Measurements from ENCODE around the gene LINS1.

Gene LINS1, protein sequence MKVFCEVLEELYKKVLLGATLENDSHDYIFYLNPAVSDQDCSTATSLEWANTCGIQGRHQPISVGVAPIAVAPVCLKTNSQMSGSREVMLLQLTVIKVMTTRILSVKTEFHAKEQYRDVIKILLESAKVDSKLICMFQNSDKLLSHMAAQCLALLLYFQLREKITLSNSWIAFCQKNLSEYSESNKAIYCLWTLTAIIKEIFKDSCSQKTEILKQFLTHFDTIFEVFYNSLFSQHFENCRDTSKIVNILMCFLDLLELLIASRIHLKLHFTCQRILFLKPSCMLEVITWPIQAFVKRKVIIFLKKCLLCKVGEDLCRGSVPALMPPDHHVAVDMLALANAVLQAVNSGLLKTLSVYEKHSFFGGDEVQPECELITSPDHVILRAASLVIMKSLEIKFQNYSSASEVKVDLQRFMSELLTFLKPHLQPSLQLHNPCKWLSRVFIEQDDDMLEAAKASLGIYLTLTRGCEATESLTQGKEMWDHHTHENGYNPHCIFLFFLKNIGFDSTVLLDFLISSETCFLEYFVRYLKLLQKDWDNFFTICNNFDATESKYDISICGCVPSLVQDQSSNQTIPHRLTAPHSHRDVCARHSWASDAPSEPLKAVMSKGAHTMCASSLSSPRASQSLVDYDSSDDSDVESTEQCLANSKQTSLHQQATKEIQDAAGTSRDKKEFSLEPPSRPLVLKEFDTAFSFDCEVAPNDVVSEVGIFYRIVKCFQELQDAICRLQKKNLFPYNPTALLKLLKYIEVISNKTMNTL

DNA sequence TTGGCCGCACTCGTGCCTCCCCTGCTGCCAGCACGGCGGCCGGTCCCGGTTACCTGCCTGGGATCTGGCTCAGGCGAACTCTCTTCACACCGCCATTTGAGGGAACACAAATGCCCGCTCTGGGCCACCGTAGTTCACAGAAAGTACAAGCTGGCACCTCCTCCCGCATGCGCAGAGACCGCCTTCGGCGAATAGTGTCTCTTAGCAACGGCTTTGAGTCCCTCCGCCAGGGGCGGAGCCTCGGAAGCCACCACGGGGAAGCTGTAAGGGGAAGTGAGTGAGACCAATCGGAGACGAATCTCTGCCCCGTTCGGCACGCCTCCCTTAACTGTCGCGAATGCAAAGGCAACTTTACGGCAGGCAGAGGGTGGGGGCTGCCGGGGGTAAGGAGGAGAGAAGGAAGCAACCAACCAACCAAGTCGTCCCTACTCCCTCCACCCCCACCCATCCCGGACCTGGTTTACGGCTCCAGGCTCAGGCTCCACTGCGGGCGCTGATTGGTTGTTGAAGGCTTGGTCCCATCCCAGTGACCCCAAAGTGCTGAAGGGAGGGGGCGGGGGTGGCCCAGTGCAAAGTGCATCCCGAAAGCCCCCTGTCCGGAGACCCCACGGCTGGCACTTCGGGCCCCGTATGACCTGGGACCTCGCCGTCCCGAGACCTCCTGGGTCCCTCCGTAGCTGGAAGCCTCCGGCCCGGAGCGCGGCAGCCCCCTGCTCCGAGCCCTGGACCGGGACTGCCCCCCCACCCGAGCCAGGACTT lies at the start of gene LINS1, which contains the start of gene ASB7:
Gene LINS1 (minus strand): TSS at position 121 of the 759 bp plus-strand sequence. CDS start 21,342 bp downstream, outside the sequence.
Gene ASB7 (plus strand): TSS at position 526 of the 759 bp plus-strand sequence. CDS start 9,628 bp downstream, outside the sequence.
- peak; percentile 98 to 99 (median 99) for DNase-seq

DNA sequence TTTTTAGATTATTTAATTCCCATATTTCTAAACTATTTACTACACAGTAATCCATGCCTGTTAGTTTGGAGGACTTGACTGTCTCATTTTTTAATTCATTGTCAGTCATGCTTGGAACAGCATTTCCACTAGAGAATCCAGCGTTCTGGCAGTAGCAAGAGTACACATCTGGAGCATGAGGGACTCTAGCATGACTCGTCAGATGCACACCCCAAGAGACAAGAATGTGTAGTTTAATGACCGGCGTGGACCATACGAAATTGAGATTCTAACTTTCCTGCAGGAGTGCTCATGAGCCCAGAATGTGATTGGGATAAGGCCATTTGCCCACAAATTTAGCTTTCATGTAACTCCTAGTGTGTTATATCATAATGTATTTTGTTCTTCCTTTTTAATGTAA lies 49.3 kb upstream of the LINS1 start:
- DNase-seq, result no peak

DNA sequence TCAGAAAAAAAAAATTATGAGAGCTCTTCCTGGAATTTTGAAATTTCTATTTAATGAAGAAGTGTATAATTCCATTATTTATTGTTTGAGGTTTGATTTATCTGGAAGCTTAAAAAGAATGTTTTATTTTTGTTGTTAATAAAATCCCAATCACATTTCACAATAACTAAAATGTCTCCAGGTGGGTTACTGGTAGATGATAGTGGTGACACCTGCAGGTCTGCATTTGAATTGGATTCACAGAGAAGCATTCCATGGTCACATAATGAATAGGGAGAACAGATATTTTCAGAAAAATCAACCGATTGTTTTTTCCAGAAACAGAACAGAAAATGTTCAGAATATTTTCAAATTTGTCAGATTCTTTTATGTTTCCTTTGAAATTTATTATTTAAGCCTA lies 48.7 kb upstream of the LINS1 start:
- no peak for DNase-seq

DNA sequence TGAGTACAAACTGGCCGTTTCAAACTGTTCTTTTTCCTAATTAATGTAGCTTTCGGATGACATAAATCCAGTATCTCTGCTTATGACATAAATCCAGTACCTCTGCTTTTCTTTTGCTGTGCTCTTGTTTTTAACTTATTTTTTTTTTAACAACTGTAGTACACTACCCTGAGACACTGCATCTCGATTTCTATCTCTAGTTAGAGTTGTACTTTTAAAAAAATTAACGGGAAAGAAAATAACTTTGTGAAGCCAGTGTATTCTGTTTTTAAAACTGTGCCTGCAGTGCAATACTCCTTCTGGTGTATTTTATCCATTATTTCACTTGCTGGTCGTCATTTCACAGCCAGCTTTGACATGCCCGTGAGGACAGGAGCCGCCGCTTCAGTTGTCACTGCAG lies 47.0 kb upstream of the LINS1 start:
- DNase-seq, result no peak

DNA sequence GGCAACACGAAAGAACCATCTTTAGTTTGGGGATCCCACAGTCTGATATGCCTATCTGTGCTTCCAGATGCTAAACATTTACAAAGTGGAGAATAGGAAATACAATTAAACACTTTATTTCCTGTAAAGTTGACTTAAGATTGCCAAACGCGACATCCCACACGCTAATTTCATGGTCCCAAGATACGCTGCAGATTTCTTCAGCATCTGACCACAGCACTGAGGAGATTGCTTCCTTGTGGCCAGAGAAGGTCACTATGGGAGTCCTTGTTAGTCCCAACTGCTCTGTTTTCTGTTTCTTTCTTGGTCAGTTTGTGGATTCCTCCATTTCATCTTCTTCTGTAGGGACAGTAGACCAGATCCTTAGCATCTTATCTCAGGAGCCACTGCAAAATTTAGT lies 43.7 kb upstream of the LINS1 start:
- DNase-seq, result no peak

DNA sequence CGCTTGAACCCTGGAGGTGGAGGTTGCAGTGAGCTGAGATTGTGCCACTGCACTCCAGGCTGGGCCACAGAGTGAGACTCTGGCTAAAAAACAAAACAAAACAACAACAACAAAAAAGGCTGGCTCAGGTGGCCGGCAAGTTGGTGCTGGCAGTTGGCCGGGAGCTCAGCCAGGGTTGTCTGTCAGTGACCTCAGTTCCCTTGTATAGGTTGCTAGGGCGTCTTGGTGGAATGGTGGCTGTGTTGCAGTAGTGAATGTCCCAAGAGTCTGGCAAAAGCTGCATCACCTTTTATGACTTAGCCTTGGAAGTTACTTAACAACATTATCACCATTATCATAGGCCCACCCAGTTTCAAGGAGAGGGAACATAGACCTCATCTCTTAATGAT lies 41.0 kb upstream of the LINS1 start:
- DNase-seq, result no peak

DNA sequence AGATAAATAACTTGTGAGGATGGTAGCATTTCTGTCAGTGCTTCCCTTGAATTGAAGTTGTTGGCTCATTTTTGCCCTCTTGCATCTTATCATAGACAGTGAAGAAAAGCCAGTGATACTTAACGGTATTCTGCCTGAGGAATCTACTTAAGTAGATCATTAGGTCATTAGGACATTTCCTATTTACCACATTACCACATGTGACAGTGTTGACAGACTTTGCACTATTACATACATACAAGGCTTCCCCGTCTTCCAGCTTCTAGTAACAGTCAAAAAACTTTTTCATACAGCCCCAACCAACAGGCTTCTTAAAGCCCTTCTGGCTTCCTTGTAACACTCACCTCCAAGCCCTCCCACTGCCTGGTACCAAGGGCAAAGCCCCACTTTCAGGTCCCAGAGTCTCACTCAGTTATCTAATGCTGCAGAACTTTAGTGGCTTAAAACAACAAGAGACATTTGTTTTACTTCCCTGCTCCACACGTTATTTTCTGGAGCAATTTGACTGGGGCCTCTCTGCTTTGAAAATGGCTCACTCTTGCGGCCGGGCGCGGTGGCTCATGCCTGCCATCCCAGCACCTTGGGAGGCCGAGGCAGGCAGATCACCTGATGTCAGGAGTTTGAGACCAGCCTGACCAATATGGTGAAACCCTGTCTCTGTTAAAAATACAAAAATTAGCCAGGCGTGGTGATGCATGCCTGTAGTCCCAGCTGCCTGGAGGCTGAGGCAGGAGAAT lies 40.4 kb upstream of the LINS1 start:
- DNase-seq, result no peak

DNA sequence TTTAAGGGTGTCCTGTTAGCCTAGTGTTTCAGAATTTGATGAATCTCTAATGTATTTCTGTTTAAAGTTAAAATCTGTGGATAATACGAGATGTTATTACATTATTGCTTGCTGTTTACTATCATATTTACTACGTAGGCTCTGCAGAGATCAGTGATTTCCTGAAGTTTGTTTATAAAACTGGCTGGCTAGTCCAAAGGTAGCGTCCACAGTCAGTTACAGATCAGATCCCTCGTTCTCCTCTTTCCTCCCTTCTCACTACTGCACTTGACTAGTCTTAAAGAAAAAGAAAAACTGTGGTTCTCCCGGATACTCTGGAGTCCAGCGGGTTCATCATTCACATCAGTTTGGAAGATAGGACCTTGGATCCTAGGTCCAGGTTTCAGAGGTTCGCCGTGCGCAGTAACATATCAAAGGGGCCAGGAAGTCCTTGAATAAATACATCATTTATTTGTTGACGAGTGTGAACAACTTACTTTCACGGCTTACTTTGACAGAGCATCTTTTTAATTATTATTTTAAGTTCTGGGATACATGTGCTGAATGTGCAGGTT lies 36.3 kb upstream of the LINS1 start:
- no peak for DNase-seq

DNA sequence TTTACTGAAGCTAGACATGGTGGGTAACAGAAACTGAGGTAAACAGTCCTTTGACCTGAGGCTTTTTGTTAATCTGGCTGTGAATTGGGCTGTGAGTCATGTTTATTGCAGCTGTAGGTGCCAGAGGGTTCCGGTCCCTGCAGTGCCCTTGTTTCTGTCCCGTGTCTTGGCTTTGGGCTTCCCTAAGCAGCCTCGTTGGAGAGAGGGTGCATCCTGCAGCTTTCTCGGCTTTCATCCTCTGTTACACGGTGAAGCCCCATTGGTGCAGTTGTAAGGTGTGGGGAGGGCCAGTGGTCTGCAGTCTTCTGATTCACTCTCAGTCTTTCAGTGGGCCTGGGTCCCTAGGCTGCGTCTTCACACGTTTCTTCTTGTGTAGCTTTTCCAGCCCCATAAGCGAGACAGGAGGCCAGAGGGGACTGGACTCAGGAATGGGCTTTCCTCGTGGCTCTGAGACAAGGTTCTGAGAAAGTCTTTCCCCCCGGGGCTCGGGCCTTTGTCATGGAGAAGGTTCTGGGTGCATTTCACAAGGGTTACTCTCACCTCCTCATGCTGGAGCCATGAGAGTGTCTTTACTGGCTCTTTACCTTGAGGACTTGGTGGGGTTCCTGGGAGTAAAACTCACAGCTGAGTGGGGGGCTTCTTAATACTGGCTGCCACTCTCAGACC lies 33.6 kb upstream of the LINS1 start:
- DNase-seq, result no peak

DNA sequence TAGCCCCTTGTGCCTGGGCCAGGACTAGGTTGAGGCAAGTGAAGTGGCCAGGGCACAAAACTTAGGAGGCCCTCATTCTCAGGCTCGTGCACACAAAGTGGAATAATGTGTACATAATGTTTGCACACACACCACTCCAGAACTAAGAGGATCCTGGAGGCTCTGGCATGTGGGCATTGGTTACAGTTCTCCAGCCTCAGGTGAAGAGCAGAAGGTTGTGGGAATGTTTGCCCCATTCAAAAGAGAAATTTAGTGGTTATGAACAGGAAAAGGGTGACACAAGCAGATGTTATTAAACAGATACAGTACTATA lies 31.7 kb upstream of the LINS1 start:
- DNase-seq, result no peak

DNA sequence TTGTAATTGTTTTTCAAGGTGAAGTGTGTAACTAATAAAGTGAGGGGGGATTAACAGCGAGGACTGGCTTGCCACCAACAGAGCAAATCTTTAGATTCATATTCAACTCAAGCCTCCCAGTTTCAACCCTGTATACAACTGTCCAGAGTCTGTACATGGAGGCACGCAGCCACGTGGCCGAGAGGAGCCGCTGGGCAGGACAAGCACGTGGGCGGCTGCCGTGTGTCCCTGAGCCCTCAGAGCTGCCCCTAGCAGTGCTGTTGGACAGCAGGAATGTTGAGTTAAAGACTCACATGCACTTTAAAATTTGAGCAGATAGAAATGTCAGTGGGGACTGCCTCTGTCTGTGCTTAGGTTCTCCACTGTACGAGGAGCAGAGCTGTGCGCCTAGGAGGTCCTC lies 29.8 kb upstream of the LINS1 start:
- DNase-seq, result no peak

DNA sequence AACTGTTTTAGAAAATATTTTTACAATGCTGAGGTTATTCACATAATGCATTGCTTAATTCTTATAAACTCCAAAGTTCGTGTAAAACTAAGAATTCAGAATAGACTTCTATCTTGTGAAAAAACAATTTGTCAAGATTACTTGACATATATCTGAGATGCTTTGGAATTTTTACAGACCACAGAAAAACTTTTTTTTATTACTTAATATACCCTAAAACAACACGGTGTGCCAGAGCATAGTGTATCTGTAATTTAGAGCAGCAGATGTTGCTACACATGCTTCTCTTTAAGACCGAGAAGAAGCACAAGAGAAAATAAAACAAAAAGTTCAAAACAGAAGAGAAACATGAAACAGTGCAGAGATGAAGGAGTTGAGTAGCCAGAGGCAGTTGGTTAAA lies 26.8 kb upstream of the LINS1 start:
- DNase-seq, result no peak

DNA sequence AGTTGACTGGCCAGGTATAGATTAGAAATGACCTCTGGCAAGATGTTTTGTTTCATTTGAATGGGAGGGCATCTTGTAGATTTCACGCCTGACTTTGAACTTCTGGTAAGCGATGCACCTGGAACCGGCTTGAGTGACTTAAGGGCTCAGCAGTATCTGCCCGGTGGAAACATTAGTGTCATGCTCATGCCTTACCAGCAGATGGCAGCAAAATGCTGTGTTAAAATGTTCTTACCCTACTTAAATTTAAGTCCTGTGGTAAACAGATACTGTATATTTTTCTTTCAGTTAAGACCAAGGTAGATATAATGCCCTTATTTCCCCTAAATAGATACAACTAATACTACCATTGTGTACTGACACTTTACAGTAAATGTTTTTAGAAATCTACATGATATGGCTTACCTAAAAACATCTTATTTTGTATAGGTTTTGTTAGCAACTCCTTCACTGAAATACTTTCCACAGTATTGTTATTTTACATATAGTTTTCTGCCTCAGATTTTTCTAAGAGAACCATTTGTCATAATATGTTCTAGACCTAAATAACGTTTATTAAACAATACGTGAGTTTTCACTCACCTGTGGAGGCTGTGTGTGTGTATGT lies 25.9 kb upstream of the LINS1 start:
- DNase-seq, result peak; percentile 3 to 42 (median 24)

DNA sequence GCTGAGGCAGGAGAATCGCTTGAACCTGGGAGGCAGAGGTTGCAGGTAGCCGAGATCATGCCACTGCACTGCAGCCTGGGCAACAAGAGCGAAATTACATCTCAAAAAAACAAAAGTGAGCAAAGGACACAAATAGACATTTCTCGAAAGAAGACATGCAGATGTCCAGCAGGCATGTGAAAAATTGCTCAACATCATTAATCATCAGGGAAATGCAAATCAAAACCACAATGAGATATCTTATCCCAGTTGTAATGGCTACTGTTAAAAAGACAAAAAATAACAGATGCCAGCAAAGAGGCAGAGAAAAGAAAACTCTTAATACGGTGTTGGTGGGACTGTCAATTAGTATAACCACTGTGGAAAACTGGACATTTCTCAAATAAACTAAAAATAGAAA lies 21.3 kb upstream of the LINS1 start:
- DNase-seq, result no peak

DNA sequence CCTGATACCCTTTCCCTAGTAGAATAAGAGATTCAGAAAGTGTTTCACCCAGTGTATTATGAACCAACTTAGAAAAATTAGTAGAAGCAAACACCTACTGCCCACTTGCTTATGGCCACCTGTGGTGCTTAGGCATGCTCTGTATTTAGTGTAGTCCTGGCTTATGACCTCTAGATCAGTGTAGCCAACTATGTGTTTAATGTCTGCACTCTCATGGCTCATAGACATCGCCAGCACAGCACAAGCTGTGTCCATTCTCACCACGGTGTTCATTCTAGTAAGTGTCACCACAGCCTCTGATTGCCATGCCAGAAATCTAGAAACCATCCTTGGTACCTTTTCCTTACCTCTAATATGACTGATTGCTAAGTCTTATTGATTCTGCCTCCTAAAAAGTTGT lies 14.7 kb upstream of the LINS1 start:
- DNase-seq, result no peak

DNA sequence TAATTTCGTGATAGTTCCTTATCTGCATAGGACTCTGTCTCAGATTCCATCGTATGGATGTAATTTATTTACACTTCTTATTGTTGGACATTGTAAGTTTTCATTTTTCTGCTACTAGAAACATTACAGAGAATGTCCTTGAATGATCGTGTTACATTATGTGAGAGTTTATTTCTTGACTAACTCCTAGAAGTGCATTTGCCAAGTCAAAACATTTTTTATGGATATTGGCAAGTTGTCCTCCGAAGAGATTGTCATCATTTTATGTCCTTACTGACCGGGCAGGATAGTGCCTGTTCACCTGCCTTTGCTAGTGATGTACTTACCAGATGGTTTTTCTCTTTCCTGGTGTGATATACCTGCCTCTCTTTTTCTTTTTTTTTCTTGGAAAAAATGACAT lies 13.8 kb upstream of the LINS1 start:
- no peak for DNase-seq

DNA sequence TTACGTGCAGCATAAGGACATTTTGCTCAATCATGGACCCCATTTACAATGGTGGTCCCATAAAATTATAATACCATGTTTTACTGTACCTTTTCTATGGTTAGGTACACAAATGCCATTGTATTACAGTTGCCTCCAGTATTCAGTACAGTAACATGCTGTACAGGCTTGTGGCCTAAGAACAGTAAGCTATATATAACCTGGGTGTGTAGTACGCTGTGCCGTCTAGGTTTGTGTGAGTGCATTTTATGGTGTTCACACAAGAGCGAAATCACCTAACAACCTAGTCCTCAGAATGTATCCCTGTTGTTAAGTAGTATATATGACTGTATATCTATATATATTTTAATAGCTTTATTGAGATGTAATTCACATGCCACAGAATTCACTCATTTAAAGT lies 12.9 kb upstream of the LINS1 start:
- no peak for DNase-seq

DNA sequence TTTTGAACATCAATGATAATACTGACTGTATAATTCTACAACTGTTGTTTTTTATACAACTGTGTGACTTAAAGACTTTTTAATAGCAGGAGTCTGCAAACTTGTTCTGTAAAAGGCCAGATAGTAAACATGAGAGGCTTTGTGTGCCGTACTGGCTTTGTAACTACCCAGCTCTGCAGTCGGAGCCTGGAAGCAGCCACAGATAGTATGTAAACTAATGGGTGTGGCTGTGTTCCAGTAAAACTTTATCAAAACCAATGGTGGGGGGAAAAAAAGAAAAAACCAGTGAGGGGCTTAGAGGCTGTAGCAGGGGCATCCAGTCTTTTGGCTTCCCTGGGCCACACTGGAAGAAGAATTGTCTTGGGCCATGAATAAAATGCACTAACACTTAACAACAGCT lies 12.4 kb upstream of the LINS1 start:
- DNase-seq, result no peak

DNA sequence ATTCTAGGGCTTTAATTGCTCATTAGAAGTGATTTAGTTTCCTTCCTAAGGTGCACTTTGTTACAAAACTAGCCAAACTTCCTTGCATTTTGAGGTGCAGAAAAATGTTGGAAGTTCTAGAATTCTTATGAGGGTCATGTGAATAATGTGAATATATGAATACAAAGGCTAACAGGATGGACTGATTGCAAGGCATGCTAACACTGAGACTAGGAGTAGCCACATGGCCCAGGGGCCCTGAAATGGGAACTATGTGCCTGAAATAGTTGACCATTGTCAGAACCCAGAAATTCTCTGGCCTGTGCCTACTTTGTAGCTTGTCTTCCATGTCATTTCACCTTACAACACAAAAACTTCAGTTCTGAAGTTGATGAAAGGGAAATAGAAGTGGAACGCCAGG lies 11.2 kb upstream of the LINS1 start:
- DNase-seq, result no peak

DNA sequence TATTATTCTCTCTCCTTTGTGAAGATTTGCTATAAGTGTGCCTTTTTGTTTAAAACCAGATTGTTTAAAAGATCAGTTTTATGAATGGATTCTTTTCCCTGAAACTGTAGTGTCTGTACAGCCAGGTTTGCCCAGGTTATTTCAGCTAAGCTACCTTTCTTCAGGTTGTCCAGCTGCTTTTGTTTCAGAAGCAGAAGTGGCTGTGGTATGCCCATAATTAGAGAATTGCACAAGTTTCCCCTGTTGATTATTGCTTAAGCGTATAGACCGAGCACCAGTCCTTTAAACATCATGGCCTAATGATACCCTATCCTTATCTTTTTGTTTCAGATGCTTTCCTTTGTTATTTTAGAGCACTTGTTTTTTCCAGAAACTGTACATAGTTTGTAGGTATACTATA lies 10.6 kb upstream of the LINS1 start:
- no peak for DNase-seq

DNA sequence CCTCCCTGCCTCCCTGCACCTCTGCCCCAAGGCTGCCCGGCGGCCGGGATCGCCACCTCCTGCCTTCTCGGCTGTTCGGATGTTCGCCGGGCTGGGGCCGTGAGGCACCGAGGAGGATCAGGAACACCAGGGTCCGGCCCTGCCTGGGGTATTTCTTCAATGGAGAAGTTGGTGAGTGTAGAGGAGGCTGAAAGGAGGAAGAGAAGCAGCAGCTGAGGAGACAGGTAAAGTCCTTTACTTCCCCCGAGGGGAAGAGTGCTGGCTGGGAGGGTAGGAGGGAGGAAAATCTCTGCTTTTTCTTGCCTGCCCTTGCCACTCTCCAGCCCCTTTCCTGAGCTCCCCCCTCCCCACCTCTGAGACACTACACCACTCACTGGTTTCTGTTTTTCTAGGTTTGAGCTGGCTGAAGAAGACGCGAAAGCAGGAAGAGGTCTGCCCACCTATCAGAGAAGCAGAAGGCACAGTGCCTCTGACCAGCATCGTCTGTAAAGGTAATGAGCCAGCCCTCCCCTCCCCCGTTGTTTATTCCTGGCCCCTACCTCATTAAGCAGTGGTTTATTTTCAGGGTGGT lies 924 bp upstream of the LINS1 start:
- no peak for DNase-seq
